HL-60 (cell line): ENCODE results near the gene CES5A.
"Not testable (repeated sequence)": the region's sequence is repeated elsewhere in the genome, so short reads cannot be mapped to it uniquely, and the experiment has no call there.

Experiments
- POLR2AphosphoS5 ChIP-seq: IDR thresholded peaks from 2 replicates; pipeline ENCODE4 v1.6.1; 2012; ENCODE audit warnings: low read depth
- TF ChIP-seq, protein P1 (sequence below): IDR thresholded peaks from one replicate; pipeline ENCODE4 v1.5.1; 2011; ENCODE audit warnings: low read length, control low read depth, inconsistent platforms; ENCODE audit not compliant: insufficient read depth

GRCh38 chr16:55813730-55814129 is 61.4 kb downstream of the CES5A start:
- TF ChIP-seq, protein P1, sequence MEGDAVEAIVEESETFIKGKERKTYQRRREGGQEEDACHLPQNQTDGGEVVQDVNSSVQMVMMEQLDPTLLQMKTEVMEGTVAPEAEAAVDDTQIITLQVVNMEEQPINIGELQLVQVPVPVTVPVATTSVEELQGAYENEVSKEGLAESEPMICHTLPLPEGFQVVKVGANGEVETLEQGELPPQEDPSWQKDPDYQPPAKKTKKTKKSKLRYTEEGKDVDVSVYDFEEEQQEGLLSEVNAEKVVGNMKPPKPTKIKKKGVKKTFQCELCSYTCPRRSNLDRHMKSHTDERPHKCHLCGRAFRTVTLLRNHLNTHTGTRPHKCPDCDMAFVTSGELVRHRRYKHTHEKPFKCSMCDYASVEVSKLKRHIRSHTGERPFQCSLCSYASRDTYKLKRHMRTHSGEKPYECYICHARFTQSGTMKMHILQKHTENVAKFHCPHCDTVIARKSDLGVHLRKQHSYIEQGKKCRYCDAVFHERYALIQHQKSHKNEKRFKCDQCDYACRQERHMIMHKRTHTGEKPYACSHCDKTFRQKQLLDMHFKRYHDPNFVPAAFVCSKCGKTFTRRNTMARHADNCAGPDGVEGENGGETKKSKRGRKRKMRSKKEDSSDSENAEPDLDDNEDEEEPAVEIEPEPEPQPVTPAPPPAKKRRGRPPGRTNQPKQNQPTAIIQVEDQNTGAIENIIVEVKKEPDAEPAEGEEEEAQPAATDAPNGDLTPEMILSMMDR: not testable (repeated sequence)
- TF ChIP-seq POLR2AphosphoS5: not testable (repeated sequence)
